ENCODE results near the gene TMEM256. TPM values are rescaled to one million over a fixed set of nuclear protein-coding genes. Genes with fewer than 3 reads are reported as not detected.

TMEM256 gene
- 118 TPM for total RNA-seq

GRCh38 chr17:7403977-7404736 lies at the start of gene TMEM256:
TMEM256 (minus strand) TSS chr17:7404097; CDS start chr17:7404084, 13 bp downstream.
- DNase-seq (ENCODE audit: extremely low spot score in 2 of 2) = peak; percentile 99 to 100
- peaks cover 0 to 7% of the 10 kb centered on the region in 2 donors for H3K36me3 ChIP-seq
- H3K4me3 ChIP-seq = peak within 1 kb of the TSS; percentile 87 to 98
- H3K27me3 ChIP-seq = no peaks in the 10 kb centered on the region
- TF ChIP-seq POLR2AphosphoS5 (IDR thresholded peaks at IDR 0.05; ENCODE audit: insufficient read depth in 1 of 2, low read depth in 1 of 2) (peak; percentile 93 to 98), CTCF (IDR thresholded peaks at IDR 0.05) (no peak), POLR2A (IDR thresholded peaks at IDR 0.05) (peak; percentile 73 to 97)
- H3K4me1 ChIP-seq = peaks cover 34% of the 10 kb centered on the region
- peak within 1 kb of the TSS; percentile 98 for H3K27ac ChIP-seq
- intact Hi-C loops (cut with DNase I) = no loop called here
- H3K9me3 ChIP-seq = no peaks in the 10 kb centered on the region

- Histone ChIP-seq H3K36me3 (no peaks in the 10 kb centered on the region), H3K4me1 (peaks cover 24% of the 10 kb centered on the region), H3K4me3 (no peak overlapping the region), H3K9me3 (no peaks in the 10 kb centered on the region), H3K27ac (no peak overlapping the region), H3K27me3 (no peaks in the 10 kb centered on the region)
- intact Hi-C loops (cut with DNase I) = no loop called here
- no peak for DNase-seq (ENCODE audit: extremely low spot score in 2 of 2)
- TF ChIP-seq POLR2AphosphoS5 (IDR thresholded peaks at IDR 0.05; ENCODE audit: insufficient read depth in 1 of 2, low read depth in 1 of 2) (no peak), POLR2A (IDR thresholded peaks at IDR 0.05) (no peak), CTCF (IDR thresholded peaks at IDR 0.05) (no peak)
These were observed 44.6 kb upstream of the TMEM256 start for GRCh38 chr17:7448461-7448860.

GRCh38 chr17:7445619-7445968 lies 41.7 kb upstream of the TMEM256 start:
- intact Hi-C loops (cut with DNase I) = no loop called here
- peak overlapping the region; percentile 32 to 33 for H3K4me3 ChIP-seq
- no peak for TF ChIP-seq POLR2AphosphoS5 (IDR thresholded peaks at IDR 0.05; ENCODE audit: insufficient read depth in 1 of 2, low read depth in 1 of 2)
- TF ChIP-seq CTCF (IDR thresholded peaks at IDR 0.05) = no peak
- TF ChIP-seq POLR2A (IDR thresholded peaks at IDR 0.05) = no peak

GRCh38 chr17:7444682-7445618 lies 41.1 kb upstream of the TMEM256 start, which contains the start of gene CHRNB1:
CHRNB1 (plus strand) TSS chr17:7445061; CDS start chr17:7445128, 67 bp downstream.
- peaks cover 35% of the 10 kb centered on the region for H3K4me1 ChIP-seq
- DNase-seq (ENCODE audit: extremely low spot score in 2 of 2) = no peak
- no peaks in the 10 kb centered on the region for H3K27me3 ChIP-seq
- H3K36me3 ChIP-seq = no peaks in the 10 kb centered on the region
- peak within 1 kb of the TSS; percentile 58 for H3K27ac ChIP-seq
- peak in 1 of 2 donors; percentile 16 for TF ChIP-seq POLR2AphosphoS5 (IDR thresholded peaks at IDR 0.05; ENCODE audit: insufficient read depth in 1 of 2, low read depth in 1 of 2)
- no peak for TF ChIP-seq POLR2A (IDR thresholded peaks at IDR 0.05)
- TF ChIP-seq CTCF (IDR thresholded peaks at IDR 0.05) = no peak
- intact Hi-C loops (cut with DNase I) = no loop called here
- no peaks in the 10 kb centered on the region for H3K9me3 ChIP-seq
- H3K4me3 ChIP-seq = peak within 1 kb of the TSS; percentile 32 to 33

More at GRCh38 chr17:7445619-7445968, 41.7 kb upstream of the TMEM256 start:
- peaks cover 29% of the 10 kb centered on the region for H3K4me1 ChIP-seq
- no peak for DNase-seq (ENCODE audit: extremely low spot score in 2 of 2)
- H3K27me3 ChIP-seq = no peaks in the 10 kb centered on the region
- no peaks in the 10 kb centered on the region for H3K9me3 ChIP-seq
- peak overlapping the region; percentile 58 for H3K27ac ChIP-seq
- no peaks in the 10 kb centered on the region for H3K36me3 ChIP-seq
